Neural cell (in vitro differentiated cells): ENCODE results near the gene PLCE1. TPM values are rescaled to one million over a fixed set of nuclear protein-coding genes. Genes with fewer than 3 reads are reported as not detected.

Source experiments
- H2AFZ ChIP-seq: fragments of 200-600, 300-800 bp; sonication (generic), shearing (Covaris generic); 2 replicates; pipeline ENCODE4 v1.6.0; 2014; ENCODE audit warnings: low read depth, mild to moderate bottlenecking, antibody characterized with exemption, low read length, moderate library complexity
- H3F3A ChIP-seq: fragments of 200-600 bp; shearing (Covaris generic); 2 replicates; pipeline ENCODE4 v1.6.1; 2016; ENCODE audit warnings: mild to moderate bottlenecking, moderate library complexity, mixed read lengths, antibody characterized with exemption, low read length; ENCODE audit not compliant: insufficient read depth, poor library complexity, severe bottlenecking
- H3K27ac ChIP-seq: fragments of 200-600, 300-800 bp; sonication (generic), shearing (Covaris generic); 2 replicates; pipeline ENCODE4 v1.5.1; 2014; ENCODE audit warnings: mild to moderate bottlenecking, low read length, moderate library complexity
- H3K27me3 ChIP-seq: fragments of 300-800, 200-600 bp; sonication (generic), shearing (Covaris generic); 2 replicates; pipeline ENCODE4 v1.6.0; 2014; ENCODE audit warnings: mild to moderate bottlenecking, low read depth, low read length, moderate library complexity; ENCODE audit not compliant: insufficient read depth
- H3K36me3 ChIP-seq: fragments of 300-800, 200-600 bp; sonication (generic), shearing (Covaris generic); 2 replicates; pipeline ENCODE4 v1.5.1; 2014; ENCODE audit warnings: mild to moderate bottlenecking, antibody characterized with exemption, low read length, moderate library complexity; ENCODE audit not compliant: insufficient read depth
- H3K4me2 ChIP-seq: fragments of 300-800, 200-600 bp; sonication (generic), shearing (Covaris generic); 2 replicates; pipeline ENCODE4 v1.6.0; 2014; ENCODE audit warnings: mild to moderate bottlenecking, low read length
- H3K4me3 ChIP-seq: fragments of 300-800, 200-600 bp; sonication (generic), shearing (Covaris generic); 2 replicates; pipeline ENCODE4 v1.5.1; 2014; ENCODE audit warnings: mild to moderate bottlenecking, low read length, moderate library complexity
- H3K79me2 ChIP-seq: fragments of 200-600 bp; shearing (Covaris generic); replicated peaks from 2 replicates; pipeline ENCODE4 v1.6.0; 2014; ENCODE audit warnings: mild to moderate bottlenecking, low read length, moderate library complexity; ENCODE audit not compliant: insufficient read depth
- H3K9ac ChIP-seq: fragments of 300-800, 200-600 bp; sonication (generic), shearing (Covaris generic); 2 replicates; pipeline ENCODE4 v1.6.1; 2016; ENCODE audit warnings: mild to moderate bottlenecking, low read length, mixed read lengths
- H3K9me2 ChIP-seq: fragments of 200-600 bp; shearing (Covaris generic); 2 replicates; pipeline ENCODE4 v1.6.1; 2016; ENCODE audit warnings: mild to moderate bottlenecking, low read length, mixed read lengths; ENCODE audit not compliant: insufficient read depth
- H3K9me3 ChIP-seq: fragments of 200-600, 300-800 bp; sonication (generic), shearing (Covaris generic); 2 replicates; pipeline ENCODE4 v1.6.1; 2016; ENCODE audit warnings: mild to moderate bottlenecking, mixed run types, low read length, moderate library complexity, mixed read lengths
- H4K20me1 ChIP-seq: fragments of 200-600 bp; shearing (Covaris generic); 2 replicates; pipeline ENCODE4 v1.6.1; 2016; ENCODE audit warnings: mild to moderate bottlenecking, mixed run types; ENCODE audit not compliant: insufficient read depth
- CTCF ChIP-seq: fragments of 450-650 bp; IDR thresholded peaks from 2 replicates; pipeline ENCODE4 v1.5.1; 2014; ENCODE audit warnings: antibody characterized with exemption, mild to moderate bottlenecking, moderate library complexity; ENCODE audit not compliant: poor library complexity, severe bottlenecking
- EP300 ChIP-seq: fragments of 450-650 bp; conservative IDR thresholded peaks from 2 replicates; pipeline ENCODE4 v1.6.1; 2014; ENCODE audit warnings: antibody characterized with exemption, mild to moderate bottlenecking, moderate library complexity; ENCODE audit not compliant: poor library complexity, severe bottlenecking
- EZH2 ChIP-seq: fragments of 200-600, 300-800 bp; shearing (Covaris generic), sonication (generic); IDR thresholded peaks from 2 replicates; pipeline ENCODE4 v1.6.1; 2014; ENCODE audit warnings: antibody characterized with exemption, low read length, borderline replicate concordance, mild to moderate bottlenecking; ENCODE audit not compliant: insufficient read depth, poor library complexity, severe bottlenecking
- MXI1 ChIP-seq: fragments of 450-650 bp; conservative IDR thresholded peaks from 2 replicates; pipeline ENCODE4 v1.6.1; 2014; ENCODE audit warnings: antibody characterized with exemption, mild to moderate bottlenecking; ENCODE audit not compliant: poor library complexity, severe bottlenecking
- POLR2AphosphoS5 ChIP-seq: IDR thresholded peaks from 2 replicates; pipeline ENCODE4 v1.6.1; 2012
- RAD21 ChIP-seq: fragments of 450-650 bp; conservative IDR thresholded peaks from 2 replicates; pipeline ENCODE4 v1.6.1; 2014; ENCODE audit warnings: antibody characterized with exemption, mild to moderate bottlenecking, moderate library complexity
- REST ChIP-seq: IDR thresholded peaks from 2 replicates; pipeline ENCODE4 v1.6.1; 2012; ENCODE audit warnings: borderline replicate concordance
- SMC3 ChIP-seq: fragments of 450-650 bp; conservative IDR thresholded peaks from 2 replicates; pipeline ENCODE4 v1.6.1; 2014; ENCODE audit warnings: antibody characterized with exemption, mild to moderate bottlenecking, moderate library complexity; ENCODE audit not compliant: poor library complexity
- TAF1 ChIP-seq: IDR thresholded peaks from 2 replicates; pipeline ENCODE4 v1.6.1; 2012; ENCODE audit warnings: low read depth
- polyA plus RNA-seq: library from polyadenylated mRNA; depleted of rRNA; stranded (reverse); fragments of >200 nt; gene quantifications from 2 replicates; pipeline ENCODE4 v1.2.3, GENCODE V29; 2014

Gene PLCE1
- polyA plus RNA-seq, 1 donor from 2014 or later, result 0.22 TPM

- H3K27ac ChIP-seq, result no peak overlapping the region
- no peak for TF ChIP-seq EZH2
- TF ChIP-seq RAD21, result no peak
- TF ChIP-seq REST, result no peak
- TF ChIP-seq POLR2AphosphoS5, result no peak
- TF ChIP-seq TAF1, result no peak
- TF ChIP-seq SMC3, result no peak
- no peak for TF ChIP-seq MXI1
- no peak for TF ChIP-seq CTCF
- TF ChIP-seq EP300, result no peak
- H3K9me3 ChIP-seq, result no peaks in the 10 kb centered on the region
- H3K79me2 ChIP-seq, result no peaks in the 10 kb centered on the region
- no peak overlapping the region for H2AFZ ChIP-seq
- no peaks in the 10 kb centered on the region for H4K20me1 ChIP-seq
- H3K36me3 ChIP-seq, result no peaks in the 10 kb centered on the region
- H3K9ac ChIP-seq, result no peak overlapping the region
- H3K4me2 ChIP-seq, result no peak overlapping the region
- H3K9me2 ChIP-seq, result no peaks in the 10 kb centered on the region
- no peak overlapping the region for H3K4me3 ChIP-seq
- H3K27me3 ChIP-seq, result peaks cover 15% of the 10 kb centered on the region
- no peaks in the 10 kb centered on the region for H3F3A ChIP-seq
These were observed 2.8 kb downstream of the PLCE1 start for GRCh38 chr10:93996551-93996950.

- H2AFZ ChIP-seq, result no peak overlapping the region
- H3K4me3 ChIP-seq, result no peak overlapping the region
- no peaks in the 10 kb centered on the region for H3K79me2 ChIP-seq
- H3K27me3 ChIP-seq, result peaks cover 15% of the 10 kb centered on the region
- H3K36me3 ChIP-seq, result no peaks in the 10 kb centered on the region
- no peaks in the 10 kb centered on the region for H3K9me2 ChIP-seq
- no peak overlapping the region for H3K27ac ChIP-seq
- H4K20me1 ChIP-seq, result no peaks in the 10 kb centered on the region
- TF ChIP-seq SMC3 (no peak), REST (no peak), EP300 (no peak), TAF1 (no peak), EZH2 (no peak), RAD21 (no peak), MXI1 (no peak)
- H3K9me3 ChIP-seq, result no peaks in the 10 kb centered on the region
- H3K4me2 ChIP-seq, result no peak overlapping the region
- H3K9ac ChIP-seq, result no peak overlapping the region
- no peaks in the 10 kb centered on the region for H3F3A ChIP-seq
These were observed 3.8 kb downstream of the PLCE1 start for GRCh38 chr10:93997546-93997945.
